Stimulated activated CD4-positive, alpha-beta T cell treated with anti-CD3 and anti-CD28 coated beads, Interleukin-1b, Interleukin-23, amount 100 ng/mL, for 48 hours (primary cell): ENCODE data around the gene PTGR2.
"Not testable (repeated sequence)": the region's sequence is repeated elsewhere in the genome, so short reads cannot be mapped to it uniquely, and the experiment has no call there.

Experiments used
- DNase-seq: peaks from one replicate; pipeline ENCODE4 v3.0.0-alpha.2; 2020

PTGR2 gene

GRCh38 chr14:73887694-73888459 lies 36.2 kb downstream of the PTGR2 start:
- DNase-seq: no peak

- DNase-seq: no peak
These were observed 36.8 kb downstream of the PTGR2 start for GRCh38 chr14:73888460-73888725.

GRCh38 chr14:73888971-73889370 lies 37.3 kb downstream of the PTGR2 start:
- no peak for DNase-seq

GRCh38 chr14:73889376-73889775 lies 37.7 kb downstream of the PTGR2 start:
- no peak for DNase-seq

- DNase-seq: not testable (repeated sequence)
These were observed 42.6 kb downstream of the PTGR2 start for GRCh38 chr14:73894180-73894687.

GRCh38 chr14:73895939-73896338 lies 44.3 kb downstream of the PTGR2 start:
- DNase-seq: no peak

GRCh38 chr14:73896521-73896920 lies 44.9 kb downstream of the PTGR2 start:
- no peak for DNase-seq

GRCh38 chr14:73903028-73903427 lies 51.4 kb downstream of the PTGR2 start:
- DNase-seq: no peak

- DNase-seq: no peak
These were observed 58.0 kb downstream of the PTGR2 start for GRCh38 chr14:73909681-73910080.

GRCh38 chr14:73913256-73913655 lies 61.6 kb downstream of the PTGR2 start:
- DNase-seq: no peak

GRCh38 chr14:73916324-73916723 lies 64.7 kb downstream of the PTGR2 start:
- no peak for DNase-seq

GRCh38 chr14:73919457-73919856 lies 67.8 kb downstream of the PTGR2 start:
- DNase-seq: not testable (repeated sequence)

- no peak for DNase-seq
These were observed 72.7 kb downstream of the PTGR2 start for GRCh38 chr14:73924337-73924736.
